Embryonic facial prominence (tissue), 1 donor: ENCODE measurements around the gene ASS1.

ENCODE experiments used
- DNase-seq: peaks from one replicate; pipeline ENCODE4 v3.0.0-alpha.2; 2016; ENCODE audit errors: extremely low spot score

ASS1 gene

GRCh38 chr9:130454096-130454811, 9.5 kb downstream of the ASS1 start:
- no peak for DNase-seq

GRCh38 chr9:130454812-130455325, 10.1 kb downstream of the ASS1 start:
- DNase-seq = no peak

GRCh38 chr9:130458027-130458803, 13.5 kb downstream of the ASS1 start:
- DNase-seq = no peak

GRCh38 chr9:130458804-130459067, 14.0 kb downstream of the ASS1 start:
- DNase-seq = no peak

GRCh38 chr9:130459151-130459550, 14.4 kb downstream of the ASS1 start:
- no peak for DNase-seq

- DNase-seq = no peak
Measured at GRCh38 chr9:130459941-130460669, 15.3 kb downstream of the ASS1 start.

GRCh38 chr9:130461218-130461630, 16.5 kb downstream of the ASS1 start:
- DNase-seq = no peak

- no peak for DNase-seq
Measured at GRCh38 chr9:130461731-130462130, 17.0 kb downstream of the ASS1 start.

- no peak for DNase-seq
Measured at GRCh38 chr9:130462685-130463540, 18.2 kb downstream of the ASS1 start.

- DNase-seq = no peak
Measured at GRCh38 chr9:130463763-130464745, 19.3 kb downstream of the ASS1 start.

GRCh38 chr9:130465383-130466096, 20.8 kb downstream of the ASS1 start:
- DNase-seq = no peak

- DNase-seq = no peak
Measured at GRCh38 chr9:130466537-130467217, 21.9 kb downstream of the ASS1 start.

GRCh38 chr9:130467316-130467715, 22.6 kb downstream of the ASS1 start:
- DNase-seq = no peak

- DNase-seq = no peak
Measured at GRCh38 chr9:130468566-130468965, 23.8 kb downstream of the ASS1 start.

- no peak for DNase-seq
Measured at GRCh38 chr9:130470269-130470668, 25.5 kb downstream of the ASS1 start.

GRCh38 chr9:130470950-130471349, 26.2 kb downstream of the ASS1 start:
- no peak for DNase-seq

- DNase-seq = no peak
Measured at GRCh38 chr9:130471411-130472183, 26.8 kb downstream of the ASS1 start.

- no peak for DNase-seq
Measured at GRCh38 chr9:130472184-130472705, 27.5 kb downstream of the ASS1 start.
